Smooth muscle cell (in vitro differentiated cells): ENCODE results near the gene PKP1. TPM values are rescaled to one million over a fixed set of nuclear protein-coding genes. Genes with fewer than 3 reads are reported as not detected.

ENCODE experiments used
- DNase-seq: peaks from one replicate; lab custom pipeline; 2025; ENCODE audit not compliant: unreplicated experiment; lab: John Stamatoyannopoulos, UW
- H2AFZ ChIP-seq: fragments of 200-600 bp; sonication (generic); 2 replicates; pipeline ENCODE4 v1.6.0; 2016; ENCODE audit warnings: antibody characterized with exemption, low read depth, mild to moderate bottlenecking
- H3F3A ChIP-seq: fragments of 200-600 bp; sonication (generic); 2 replicates; pipeline ENCODE4 v1.6.0; 2017; ENCODE audit warnings: antibody characterized with exemption, low read depth
- H3K27ac ChIP-seq: fragments of 200-600 bp; sonication (generic); 2 replicates; pipeline ENCODE4 v1.5.1; 2016; ENCODE audit warnings: low read depth, mild to moderate bottlenecking
- H3K27me3 ChIP-seq: fragments of 200-600 bp; sonication (generic); 2 replicates; pipeline ENCODE4 v1.6.1; 2016; ENCODE audit warnings: low read depth, mild to moderate bottlenecking
- H3K36me3 ChIP-seq: fragments of 200-600 bp; sonication (generic); 2 replicates; pipeline ENCODE4 v1.5.1; 2016; ENCODE audit warnings: low read depth
- H3K4me1 ChIP-seq: fragments of 200-600 bp; sonication (generic); 2 replicates; pipeline ENCODE4 v1.5.1; 2016; ENCODE audit warnings: low read depth
- H3K4me2 ChIP-seq: fragments of 200-600 bp; sonication (generic); 2 replicates; pipeline ENCODE4 v1.6.0; 2016; ENCODE audit warnings: mild to moderate bottlenecking
- H3K4me3 ChIP-seq: fragments of 200-600 bp; sonication (generic); 2 replicates; pipeline ENCODE4 v1.5.1; 2016; ENCODE audit warnings: mild to moderate bottlenecking
- H3K79me2 ChIP-seq: fragments of 200-600 bp; sonication (generic); 2 replicates; pipeline ENCODE4 v1.6.0; 2016; ENCODE audit warnings: low read depth, mild to moderate bottlenecking
- H3K9ac ChIP-seq: fragments of 200-600 bp; sonication (generic); 2 replicates; pipeline ENCODE4 v1.6.0; 2016; ENCODE audit warnings: low read depth
- H3K9me3 ChIP-seq: fragments of 200-600 bp; sonication (generic); replicated peaks from 2 replicates; pipeline ENCODE4 v1.5.1; 2016; ENCODE audit warnings: low read depth
- H4K20me1 ChIP-seq: fragments of 200-600 bp; sonication (generic); 2 replicates; pipeline ENCODE4 v1.6.0; 2016; ENCODE audit warnings: low read depth
- WGBS: methylation state at CpG from one replicate; pipeline ENCODE4 v1.1.7; 2016; ENCODE audit warnings: low lambda C conversion rate; 5-methylcytosine and 5-hydroxymethylcytosine counted together
- polyA plus RNA-seq: library from polyadenylated mRNA; unstranded; fragments of >200 nt; fragmentation: Nextera tagmentation; extraction: Ambion mirVana; gene quantifications from 2 replicates; pipeline ENCODE4 v1.2.1, GENCODE V29; 2016
- total RNA-seq: library from RNA; depleted of rRNA; stranded (reverse); fragments of >200 nt; gene quantifications from 2 replicates; pipeline ENCODE4 v1.2.3, GENCODE V29; 2014
- TF ChIP-seq, protein P1 (sequence below): fragments of 200-600 bp; sonication (generic); IDR thresholded peaks from 2 replicates; pipeline ENCODE4 v1.5.1; 2017; ENCODE audit warnings: borderline replicate concordance, mild to moderate bottlenecking, antibody characterized with exemption; ENCODE audit not compliant: insufficient read depth, poor library complexity, severe bottlenecking

PKP1 gene
- total and polyA plus RNA-seq, 2 experiments from 2014 or later = 26.9 to 52.5 TPM

DNA sequence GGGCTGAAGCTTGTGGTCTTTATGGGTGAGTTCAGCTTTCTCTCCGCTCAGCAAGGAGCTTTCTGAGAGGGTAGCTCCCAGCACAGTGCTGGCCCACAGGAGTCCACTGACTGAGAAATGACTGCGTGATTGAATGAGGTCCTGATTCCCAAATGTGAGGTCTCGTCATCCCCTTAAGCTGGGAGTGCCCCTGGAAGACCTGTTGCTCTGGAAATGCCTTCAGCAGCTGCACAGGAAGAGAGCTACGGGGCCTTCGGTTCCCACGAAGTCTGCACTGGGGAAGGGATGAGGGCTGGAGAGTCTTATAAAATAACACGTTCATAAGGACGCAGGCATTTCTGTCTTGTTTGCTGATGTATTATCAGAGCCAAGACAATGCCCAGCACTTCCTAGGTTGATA lies 80.2 kb downstream of the PKP1 start:
- TF ChIP-seq, protein P1, sequence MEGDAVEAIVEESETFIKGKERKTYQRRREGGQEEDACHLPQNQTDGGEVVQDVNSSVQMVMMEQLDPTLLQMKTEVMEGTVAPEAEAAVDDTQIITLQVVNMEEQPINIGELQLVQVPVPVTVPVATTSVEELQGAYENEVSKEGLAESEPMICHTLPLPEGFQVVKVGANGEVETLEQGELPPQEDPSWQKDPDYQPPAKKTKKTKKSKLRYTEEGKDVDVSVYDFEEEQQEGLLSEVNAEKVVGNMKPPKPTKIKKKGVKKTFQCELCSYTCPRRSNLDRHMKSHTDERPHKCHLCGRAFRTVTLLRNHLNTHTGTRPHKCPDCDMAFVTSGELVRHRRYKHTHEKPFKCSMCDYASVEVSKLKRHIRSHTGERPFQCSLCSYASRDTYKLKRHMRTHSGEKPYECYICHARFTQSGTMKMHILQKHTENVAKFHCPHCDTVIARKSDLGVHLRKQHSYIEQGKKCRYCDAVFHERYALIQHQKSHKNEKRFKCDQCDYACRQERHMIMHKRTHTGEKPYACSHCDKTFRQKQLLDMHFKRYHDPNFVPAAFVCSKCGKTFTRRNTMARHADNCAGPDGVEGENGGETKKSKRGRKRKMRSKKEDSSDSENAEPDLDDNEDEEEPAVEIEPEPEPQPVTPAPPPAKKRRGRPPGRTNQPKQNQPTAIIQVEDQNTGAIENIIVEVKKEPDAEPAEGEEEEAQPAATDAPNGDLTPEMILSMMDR = no peak
- Histone ChIP-seq H3K36me3 (no peaks in the 10 kb centered on the region), H3K9ac (no peak overlapping the region), H4K20me1 (no peaks in the 10 kb centered on the region), H3K4me1 (no peaks in the 10 kb centered on the region), H3K4me2 (no peak overlapping the region), H3K9me3 (no peaks in the 10 kb centered on the region), H3K4me3 (no peak overlapping the region), H3K79me2 (no peaks in the 10 kb centered on the region), H2AFZ (no peak overlapping the region), H3F3A (no peaks in the 10 kb centered on the region), H3K27ac (no peak overlapping the region), H3K27me3 (no peaks in the 10 kb centered on the region)
- no peak for DNase-seq
- WGBS = 74% methylated on average over 8 of the region's 8 CpGs

DNA sequence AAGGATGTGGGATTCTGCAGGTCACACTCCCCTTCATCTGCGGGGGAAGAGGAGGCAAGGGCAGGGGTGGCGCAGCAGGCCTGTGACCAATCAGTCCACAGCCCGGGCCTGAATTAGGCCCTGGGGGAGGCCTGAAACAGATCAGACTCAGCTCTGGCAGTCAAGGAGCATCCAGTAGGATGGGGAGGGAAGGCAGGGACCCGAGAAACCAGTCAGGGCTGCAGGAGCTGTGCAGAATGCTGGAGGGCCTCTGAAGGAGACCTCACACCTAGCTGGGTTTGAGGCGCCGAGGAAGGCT lies 81.5 kb downstream of the PKP1 start:
- Histone ChIP-seq H3K9me3 (no peaks in the 10 kb centered on the region), H4K20me1 (no peaks in the 10 kb centered on the region), H3K27me3 (no peaks in the 10 kb centered on the region), H3K36me3 (no peaks in the 10 kb centered on the region), H3K4me2 (no peak overlapping the region), H3K4me1 (no peaks in the 10 kb centered on the region), H3K27ac (no peak overlapping the region), H3K9ac (no peak overlapping the region), H3K79me2 (no peaks in the 10 kb centered on the region), H3F3A (no peaks in the 10 kb centered on the region), H2AFZ (no peak overlapping the region), H3K4me3 (no peak overlapping the region)
- DNase-seq = no peak
- WGBS = 88% methylated on average over 6 of the region's 6 CpGs
- TF ChIP-seq, protein P1 = no peak

DNA sequence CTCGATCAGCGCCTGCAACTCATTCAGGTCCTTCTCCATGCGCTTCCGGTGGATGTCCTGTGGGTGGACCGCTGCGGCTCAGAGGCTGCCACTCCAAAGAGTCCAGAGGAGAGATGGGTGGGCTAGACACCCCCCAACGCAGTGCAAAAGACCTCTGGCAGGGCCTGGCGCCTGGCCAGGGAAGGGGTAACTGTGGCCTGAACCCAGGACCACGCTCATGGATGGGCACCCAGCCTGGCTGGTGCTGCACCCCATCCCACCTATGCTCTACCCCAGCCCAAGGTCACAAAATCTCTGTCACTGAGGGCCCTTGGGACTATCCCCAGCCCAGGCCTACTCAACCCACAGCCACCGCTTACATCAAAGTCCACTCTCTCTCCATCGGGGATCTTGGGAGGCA lies 81.9 kb downstream of the PKP1 start:
- H2AFZ ChIP-seq = no peak overlapping the region
- no peaks in the 10 kb centered on the region for H3K27me3 ChIP-seq
- H3K27ac ChIP-seq = no peak overlapping the region
- no peaks in the 10 kb centered on the region for H3F3A ChIP-seq
- H4K20me1 ChIP-seq = no peaks in the 10 kb centered on the region
- no peak overlapping the region for H3K9ac ChIP-seq
- no peak overlapping the region for H3K4me2 ChIP-seq
- TF ChIP-seq, protein P1 = no peak
- no peak for DNase-seq
- H3K79me2 ChIP-seq = no peaks in the 10 kb centered on the region
- WGBS = 85% methylated on average over 11 of the region's 11 CpGs
- no peak overlapping the region for H3K4me3 ChIP-seq
- H3K36me3 ChIP-seq = no peaks in the 10 kb centered on the region
- H3K9me3 ChIP-seq = no peaks in the 10 kb centered on the region
- H3K4me1 ChIP-seq = no peaks in the 10 kb centered on the region

DNA sequence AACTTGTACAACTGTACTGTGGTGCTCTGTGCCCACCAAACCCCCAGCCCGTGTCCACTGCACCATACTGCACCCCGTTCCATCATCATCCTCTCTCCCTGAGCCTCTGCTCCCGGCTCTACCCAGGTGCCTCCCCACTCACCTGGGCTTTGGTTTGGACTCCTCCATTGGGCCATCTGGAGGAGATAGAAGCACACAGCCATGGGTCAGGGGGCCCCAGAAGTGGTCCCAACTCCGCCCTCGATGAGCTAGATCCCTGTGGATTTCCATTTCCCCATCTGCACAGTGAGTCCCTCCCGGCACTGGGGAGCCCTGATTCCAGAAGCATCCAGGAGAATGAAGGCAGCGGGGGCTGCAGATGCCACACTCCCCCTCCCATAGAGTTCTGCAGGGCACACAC lies 83.4 kb downstream of the PKP1 start:
- H3K79me2 ChIP-seq = no peaks in the 10 kb centered on the region
- H2AFZ ChIP-seq = no peak overlapping the region
- no peak overlapping the region for H3K9ac ChIP-seq
- no peaks in the 10 kb centered on the region for H3K9me3 ChIP-seq
- no peak overlapping the region for H3K4me2 ChIP-seq
- H3K4me3 ChIP-seq = no peak overlapping the region
- no peaks in the 10 kb centered on the region for H3K4me1 ChIP-seq
- no peaks in the 10 kb centered on the region for H3K27me3 ChIP-seq
- H3K27ac ChIP-seq = no peak overlapping the region
- 82% methylated on average over 7 of the region's 7 CpGs for WGBS
- H3K36me3 ChIP-seq = no peaks in the 10 kb centered on the region
- DNase-seq = no peak
- TF ChIP-seq, protein P1 = no peak
- H4K20me1 ChIP-seq = no peaks in the 10 kb centered on the region
- no peaks in the 10 kb centered on the region for H3F3A ChIP-seq
